IgD-negative memory B cell (primary cell): ENCODE results near the gene MTPN. TPM values are rescaled to one million over a fixed set of nuclear protein-coding genes. Genes with fewer than 3 reads are reported as not detected.

Experiments used
- H3K27ac Mint-ChIP-seq, 3 donors: one replicate each; pipeline ENCODE4 v1.8.0; 2020 to 2022; ENCODE audit warnings: mild to moderate bottlenecking in 3 of 3, mixed read lengths in 3 of 3, moderate library complexity in 1 of 3
- H3K27me3 Mint-ChIP-seq: one replicate; pipeline ENCODE4 v1.8.0; 2021; ENCODE audit warnings: mixed read lengths
- H3K36me3 Mint-ChIP-seq: one replicate; pipeline ENCODE4 v1.8.0; 2020; ENCODE audit warnings: mild to moderate bottlenecking, mixed read lengths
- H3K4me1 Mint-ChIP-seq, 3 donors: one replicate each; pipeline ENCODE4 v1.8.0; 2020 to 2022; ENCODE audit warnings: mixed read lengths in 3 of 3, mild to moderate bottlenecking in 1 of 3
- H3K4me3 Mint-ChIP-seq, 4 donors: one replicate each; pipeline ENCODE4 v1.8.0; 2020 to 2022; ENCODE audit warnings: mild to moderate bottlenecking in 4 of 4, mixed read lengths in 4 of 4, moderate library complexity in 3 of 4
- H3K9me3 Mint-ChIP-seq, 3 donors: one replicate each; pipeline ENCODE4 v1.8.0; 2020 to 2021; ENCODE audit warnings: mixed read lengths in 3 of 3, mild to moderate bottlenecking in 1 of 3
- polyA plus RNA-seq: library from polyadenylated mRNA; unstranded; fragments of 300-500 nt; fragmentation: Illumina TruSeq; gene quantifications from one replicate; pipeline ENCODE4 v1.2.3, GENCODE V29; 2021

MTPN gene
- polyA plus RNA-seq, 1 donor from 2014 or later: 235 TPM

DNA sequence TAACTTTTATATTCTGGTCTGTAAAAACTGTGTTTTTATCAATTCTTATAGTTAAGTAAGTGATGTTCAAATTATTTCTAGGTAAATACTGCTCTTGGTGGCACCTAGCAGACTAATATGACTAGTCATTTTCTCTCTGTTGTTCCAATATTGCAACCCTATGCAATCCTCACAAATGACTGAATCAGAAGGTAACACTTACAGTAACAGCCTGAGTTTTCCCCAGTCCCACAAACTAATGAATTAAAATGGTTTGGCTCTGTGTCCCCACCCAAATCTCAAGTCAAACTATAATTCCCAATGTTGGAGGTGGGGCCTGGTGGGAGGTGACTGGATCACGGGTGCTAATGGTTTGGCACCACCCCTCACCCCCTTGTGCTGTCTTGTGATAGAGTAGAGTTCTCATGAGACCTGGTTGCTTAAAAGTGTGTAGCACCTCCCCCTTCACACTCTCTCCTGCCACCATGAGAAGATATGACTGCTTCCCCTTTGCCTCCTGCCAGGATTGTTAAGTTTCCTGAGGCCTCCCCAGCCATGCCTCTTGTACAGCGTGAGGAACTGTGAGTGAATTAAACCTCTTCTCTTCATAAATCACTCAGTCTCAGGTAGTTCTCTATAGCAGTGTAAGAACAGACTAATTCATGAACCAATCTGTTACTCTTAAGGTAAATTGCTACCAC is 43.5 kb downstream of the MTPN start:
- H3K27me3 Mint-ChIP-seq: no peaks in the 10 kb centered on the region
- H3K4me3 Mint-ChIP-seq: no peak overlapping the region
- H3K36me3 Mint-ChIP-seq: no peaks in the 10 kb centered on the region
- peaks cover 26 to 68% (median 49%) of the 10 kb centered on the region in 3 donors for H3K4me1 Mint-ChIP-seq
- no peaks in the 10 kb centered on the region for H3K9me3 Mint-ChIP-seq
- peak overlapping the region in 2 of 3 donors; percentile 7 to 64 for H3K27ac Mint-ChIP-seq

DNA sequence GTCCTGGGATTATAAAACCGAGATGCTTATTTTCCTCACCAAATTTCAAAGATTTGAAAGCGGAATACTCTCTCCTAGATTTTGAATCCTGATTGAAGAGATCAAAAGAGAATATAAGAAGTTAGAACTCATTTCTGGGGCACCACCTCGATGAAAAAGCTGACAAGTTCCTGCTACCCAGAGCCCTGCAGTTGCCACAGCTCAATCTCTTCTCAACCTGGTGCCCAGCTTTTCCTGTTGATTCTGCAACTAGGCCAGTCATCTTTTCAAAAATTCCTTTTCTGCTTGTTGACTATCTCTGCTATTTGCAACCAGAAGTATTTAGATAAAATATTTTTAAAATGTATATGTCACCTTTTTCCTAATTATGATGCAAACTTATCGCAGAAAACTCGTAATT is 45.0 kb downstream of the MTPN start:
- H3K4me1 Mint-ChIP-seq: peaks cover 19 to 56% (median 38%) of the 10 kb centered on the region in 3 donors
- H3K36me3 Mint-ChIP-seq: peaks cover 1% of the 10 kb centered on the region
- H3K27me3 Mint-ChIP-seq: no peaks in the 10 kb centered on the region
- no peaks in the 10 kb centered on the region for H3K9me3 Mint-ChIP-seq
- no peak overlapping the region for H3K4me3 Mint-ChIP-seq
- no peak overlapping the region for H3K27ac Mint-ChIP-seq

DNA sequence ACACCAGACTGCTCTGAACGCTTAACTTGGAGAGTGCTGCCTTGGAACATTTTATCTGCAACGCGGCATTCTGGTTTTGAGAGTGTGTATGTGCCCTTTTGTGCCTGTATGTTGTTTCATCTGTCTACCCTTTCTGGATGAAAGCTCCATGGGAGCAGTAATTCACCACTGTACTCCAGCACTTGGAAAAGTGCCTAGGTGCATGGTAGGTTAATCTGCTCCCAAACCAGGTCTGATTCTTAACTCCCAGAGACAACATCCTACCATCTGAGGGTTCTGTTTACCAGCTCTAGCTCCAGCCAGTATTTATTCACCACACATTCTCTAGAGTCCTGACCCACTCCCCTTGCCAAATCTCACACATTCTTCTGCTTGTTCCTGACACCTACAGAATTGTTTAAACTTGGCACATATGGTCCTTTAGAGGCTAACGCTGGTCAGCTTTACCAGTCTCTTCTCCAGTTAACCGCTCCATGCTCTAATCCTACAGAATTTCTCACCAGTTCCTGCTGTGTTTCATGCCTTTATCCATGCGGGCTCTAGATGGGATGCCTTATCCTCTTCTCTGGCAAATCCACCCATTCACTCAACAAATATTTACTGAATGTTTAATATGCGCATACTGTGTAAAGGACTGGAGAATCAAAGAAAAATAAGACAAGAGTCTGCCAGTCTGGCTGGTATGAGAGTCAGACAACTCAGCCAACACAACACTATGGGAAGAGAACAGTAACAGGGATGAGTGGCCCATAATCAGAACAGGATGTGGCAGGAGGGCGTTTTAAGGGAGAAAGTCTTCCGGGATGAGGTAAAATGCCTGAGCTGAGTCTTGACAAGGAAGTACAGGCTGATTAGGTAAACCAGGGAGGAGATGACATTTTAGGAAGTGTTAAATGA is 46.3 kb downstream of the MTPN start:
- Mint-ChIP-seq H3K9me3 (no peaks in the 10 kb centered on the region), H3K27ac (no peak overlapping the region), H3K4me1 (peaks cover 9 to 45% (median 28%) of the 10 kb centered on the region in 3 donors), H3K36me3 (peaks cover 6% of the 10 kb centered on the region), H3K4me3 (no peak overlapping the region), H3K27me3 (no peaks in the 10 kb centered on the region)

DNA sequence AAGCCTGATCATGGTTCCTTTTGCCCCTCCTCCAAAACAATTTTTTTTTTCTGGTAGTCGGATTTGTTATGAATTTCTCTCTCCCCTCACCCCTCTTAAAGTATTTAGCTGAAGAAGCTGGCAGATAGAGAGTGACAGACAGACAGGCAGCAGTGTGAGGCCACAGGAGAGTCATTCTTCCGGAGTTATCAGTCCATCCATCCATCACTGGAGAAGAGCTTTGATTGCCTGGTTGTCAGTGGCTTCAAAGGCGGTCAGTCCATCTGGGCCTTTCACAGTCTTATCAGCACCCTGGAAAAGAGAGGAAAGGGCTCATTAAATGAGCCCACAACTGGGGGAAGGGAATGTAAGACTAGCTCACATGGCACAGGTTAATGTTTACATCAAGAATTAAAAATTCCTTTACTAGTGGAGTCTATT is 47.4 kb downstream of the MTPN start:
- Mint-ChIP-seq H3K36me3 (peaks cover 6% of the 10 kb centered on the region), H3K27ac (no peak overlapping the region), H3K27me3 (no peaks in the 10 kb centered on the region), H3K9me3 (no peaks in the 10 kb centered on the region), H3K4me1 (peaks cover 2 to 35% (median 20%) of the 10 kb centered on the region in 3 donors), H3K4me3 (no peak overlapping the region)

DNA sequence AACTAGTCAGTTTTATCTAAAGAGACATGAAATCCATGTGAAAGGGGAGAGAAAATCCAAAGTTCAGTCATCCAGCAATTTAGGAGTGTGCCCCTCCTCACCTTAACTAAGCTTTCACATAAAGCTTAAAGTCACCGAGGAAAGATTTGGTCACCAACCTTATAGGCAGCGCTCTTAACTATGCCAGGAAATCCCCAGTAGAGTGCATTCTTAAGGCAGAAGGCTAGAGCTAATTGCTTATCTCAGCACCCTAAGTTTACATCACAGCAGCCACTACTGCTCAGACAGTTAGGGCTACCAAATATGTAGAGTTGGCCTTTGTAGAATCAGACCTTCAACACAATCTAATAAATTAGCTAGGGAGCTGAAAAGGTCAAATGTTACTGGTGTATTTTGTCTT is 47.9 kb downstream of the MTPN start:
- no peaks in the 10 kb centered on the region for H3K9me3 Mint-ChIP-seq
- H3K27ac Mint-ChIP-seq: no peak overlapping the region
- peaks cover 0 to 31% (median 16%) of the 10 kb centered on the region in 3 donors for H3K4me1 Mint-ChIP-seq
- peaks cover 6% of the 10 kb centered on the region for H3K36me3 Mint-ChIP-seq
- no peaks in the 10 kb centered on the region for H3K27me3 Mint-ChIP-seq
- H3K4me3 Mint-ChIP-seq: no peak overlapping the region

DNA sequence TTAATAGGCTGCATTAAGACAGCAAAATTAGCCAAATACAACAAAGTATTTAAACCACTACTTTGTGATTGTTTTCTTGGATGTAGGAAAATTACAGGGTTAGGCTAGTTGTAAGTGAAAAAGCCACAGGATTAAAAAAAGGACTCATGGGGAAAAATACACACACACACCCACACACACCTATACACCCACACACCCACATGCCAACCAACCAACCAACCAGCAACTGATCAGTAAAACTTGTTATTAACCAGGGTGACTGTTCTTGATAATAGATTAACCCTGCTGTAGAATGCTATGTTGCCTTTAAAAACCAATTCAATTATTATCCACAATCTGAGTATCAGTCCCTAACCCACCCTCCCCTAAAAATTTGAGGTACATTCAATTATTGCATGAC is 49.0 kb downstream of the MTPN start:
- no peaks in the 10 kb centered on the region for H3K9me3 Mint-ChIP-seq
- peaks cover 6% of the 10 kb centered on the region for H3K36me3 Mint-ChIP-seq
- H3K4me1 Mint-ChIP-seq: peaks cover 0 to 26% (median 15%) of the 10 kb centered on the region in 3 donors
- no peak overlapping the region for H3K27ac Mint-ChIP-seq
- no peak overlapping the region for H3K4me3 Mint-ChIP-seq
- H3K27me3 Mint-ChIP-seq: no peaks in the 10 kb centered on the region

DNA sequence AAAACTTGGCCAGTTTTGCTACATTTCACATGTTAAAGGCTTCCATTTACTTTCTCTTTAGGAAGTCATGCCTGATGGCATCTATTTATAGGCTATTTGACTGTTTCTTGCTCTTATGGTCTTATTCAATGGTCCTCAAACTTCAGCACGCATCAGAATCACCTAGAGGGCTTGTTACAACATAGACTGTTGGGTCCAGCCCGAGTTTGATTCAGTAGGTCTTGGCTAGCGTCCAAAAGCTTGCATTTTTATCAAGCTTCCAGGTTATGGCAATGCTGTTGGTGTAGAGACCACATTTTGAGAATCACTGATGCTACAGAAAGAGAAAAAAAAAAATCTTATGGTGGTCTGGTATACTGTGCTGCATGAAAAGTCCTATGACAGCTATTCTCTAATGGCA is 51.9 kb downstream of the MTPN start:
- Mint-ChIP-seq H3K4me3 (no peak overlapping the region), H3K4me1 (peaks cover 2 to 17% (median 13%) of the 10 kb centered on the region in 3 donors), H3K27me3 (no peaks in the 10 kb centered on the region), H3K9me3 (peaks cover 2 to 10% (median 3%) of the 10 kb centered on the region in 3 donors), H3K27ac (no peak overlapping the region), H3K36me3 (peaks cover 6% of the 10 kb centered on the region)

DNA sequence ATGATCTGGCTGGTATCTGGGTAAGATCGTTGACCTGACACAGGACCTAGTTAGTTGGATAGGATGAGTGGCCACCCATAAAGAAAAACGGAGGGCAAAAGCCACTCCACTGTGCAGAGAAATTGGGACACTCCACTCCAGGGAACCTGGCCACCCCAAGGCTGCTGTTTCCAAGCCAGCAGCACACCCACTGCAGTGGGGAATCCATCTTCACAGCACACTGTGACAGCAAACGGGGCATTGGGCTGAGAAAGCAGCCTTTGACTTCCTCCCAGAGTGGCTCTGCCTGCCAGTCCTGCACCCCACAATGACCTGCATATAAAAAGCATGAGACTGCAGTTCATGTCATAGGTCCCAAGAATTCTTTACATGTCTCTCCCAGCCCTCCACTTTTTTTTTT is 52.9 kb downstream of the MTPN start:
- Mint-ChIP-seq H3K27me3 (no peaks in the 10 kb centered on the region), H3K9me3 (peaks cover 2 to 10% (median 3%) of the 10 kb centered on the region in 3 donors), H3K36me3 (peaks cover 6% of the 10 kb centered on the region), H3K4me1 (peaks cover 4 to 13% (median 10%) of the 10 kb centered on the region in 3 donors), H3K4me3 (peak overlapping the region in 1 of 4 donors; percentile 55), H3K27ac (no peak overlapping the region)

DNA sequence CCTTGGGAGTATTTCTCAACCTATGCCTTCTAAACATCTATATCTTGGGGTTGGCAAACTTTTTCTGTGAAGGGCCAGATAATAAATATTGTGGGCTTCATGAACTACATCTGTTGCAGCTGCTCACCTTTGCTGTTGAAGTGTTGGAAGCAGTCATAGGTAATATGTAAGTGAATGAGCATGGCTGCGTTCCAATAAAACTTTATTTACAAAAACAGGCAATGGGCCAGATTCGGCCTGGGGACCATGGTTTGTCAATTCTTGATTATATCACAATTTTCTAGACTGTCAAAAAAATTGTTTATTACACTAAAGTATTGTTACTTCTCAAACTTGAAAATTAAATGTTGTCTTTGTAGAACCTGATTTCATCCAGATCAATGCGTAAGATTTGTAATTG is 54.9 kb downstream of the MTPN start:
- no peak overlapping the region for H3K4me3 Mint-ChIP-seq
- no peak overlapping the region for H3K27ac Mint-ChIP-seq
- H3K27me3 Mint-ChIP-seq: no peaks in the 10 kb centered on the region
- peaks cover 2 to 14% (median 5%) of the 10 kb centered on the region in 3 donors for H3K9me3 Mint-ChIP-seq
- peaks cover 4 to 18% (median 14%) of the 10 kb centered on the region in 3 donors for H3K4me1 Mint-ChIP-seq
- H3K36me3 Mint-ChIP-seq: peaks cover 6% of the 10 kb centered on the region

DNA sequence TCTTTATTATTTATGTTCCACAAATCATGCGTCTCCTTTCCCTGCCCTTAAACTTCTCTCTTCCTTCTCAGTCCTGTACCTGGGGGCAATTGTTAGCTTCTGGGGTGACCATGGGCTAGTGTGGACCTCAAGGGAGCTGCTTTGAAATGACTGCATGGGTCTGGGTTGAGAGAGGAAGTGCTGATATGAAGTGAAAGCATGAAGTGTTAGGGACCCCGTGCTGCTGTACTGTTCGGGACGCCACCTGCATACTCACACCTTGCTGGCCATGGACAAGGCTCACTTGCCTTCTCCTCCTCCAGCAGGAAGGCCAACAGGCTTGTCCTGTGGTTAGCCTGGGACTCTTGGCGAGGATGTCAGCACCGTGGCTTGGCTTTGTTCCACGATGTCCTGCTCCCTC is 56.7 kb downstream of the MTPN start:
- Mint-ChIP-seq H3K9me3 (peaks cover 2 to 14% (median 5%) of the 10 kb centered on the region in 3 donors), H3K27ac (no peak overlapping the region), H3K4me3 (no peak overlapping the region), H3K36me3 (no peaks in the 10 kb centered on the region), H3K27me3 (no peaks in the 10 kb centered on the region), H3K4me1 (peaks cover 4 to 18% (median 14%) of the 10 kb centered on the region in 3 donors)

DNA sequence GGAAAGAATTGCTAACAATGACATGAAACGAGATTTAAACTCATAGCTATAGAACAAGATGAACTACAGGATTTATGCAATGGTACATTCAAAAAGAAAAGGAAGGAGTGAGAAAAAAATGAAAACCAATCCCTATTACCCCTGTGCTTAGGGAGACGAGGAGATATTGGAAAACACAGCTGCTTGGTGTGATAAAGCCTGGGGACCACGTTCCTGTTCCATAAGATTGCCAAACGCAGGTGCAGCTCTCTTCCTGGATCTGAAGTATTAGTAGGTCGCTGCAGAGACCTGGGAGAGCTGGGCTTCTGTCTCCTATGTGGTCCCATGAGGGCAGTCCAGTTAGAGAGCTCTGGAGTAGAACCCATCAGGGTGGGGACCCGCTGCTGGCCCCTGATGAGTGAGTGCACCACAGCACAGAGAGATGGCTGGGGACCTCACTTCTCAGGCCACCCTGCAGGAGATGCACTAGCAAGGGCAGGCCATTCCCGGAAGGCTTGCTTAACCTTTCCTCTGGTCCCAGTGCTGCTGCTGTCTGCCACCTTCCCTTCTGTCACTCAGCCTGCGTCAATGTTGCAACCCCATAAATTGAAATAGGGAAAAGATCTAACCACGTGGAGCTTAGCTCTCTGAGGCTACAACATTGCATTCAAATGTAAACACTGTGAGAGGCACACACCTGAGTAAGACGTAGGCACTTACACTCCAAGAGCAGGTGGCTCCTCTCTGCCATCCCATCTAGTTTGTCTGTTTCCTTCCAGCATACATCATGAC is 57.9 kb downstream of the MTPN start:
- no peaks in the 10 kb centered on the region for H3K36me3 Mint-ChIP-seq
- H3K27me3 Mint-ChIP-seq: no peaks in the 10 kb centered on the region
- no peak overlapping the region for H3K4me3 Mint-ChIP-seq
- H3K4me1 Mint-ChIP-seq: peaks cover 4 to 18% (median 14%) of the 10 kb centered on the region in 3 donors
- H3K27ac Mint-ChIP-seq: no peak overlapping the region
- peaks cover 2 to 14% (median 5%) of the 10 kb centered on the region in 3 donors for H3K9me3 Mint-ChIP-seq

DNA sequence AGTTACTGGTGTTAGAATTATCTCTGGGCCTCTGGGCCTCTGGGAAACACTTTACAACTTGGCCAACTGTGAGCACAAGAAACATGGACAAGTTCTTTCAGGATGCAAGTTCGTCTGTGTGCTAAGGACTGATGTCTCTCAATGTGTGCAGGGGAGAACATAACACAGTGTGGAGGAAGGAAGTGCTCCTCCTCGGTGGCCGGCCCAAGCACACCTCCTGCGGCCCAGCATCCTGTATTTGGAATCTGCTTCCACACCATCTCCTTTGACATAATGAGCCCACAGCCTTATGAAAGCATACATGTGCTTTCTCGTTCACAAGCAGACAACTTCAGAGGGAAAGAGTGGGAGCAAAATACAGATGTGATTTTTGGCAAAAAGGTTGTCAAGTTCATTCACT is 59.0 kb downstream of the MTPN start:
- H3K27ac Mint-ChIP-seq: peak overlapping the region in 1 of 3 donors; percentile 4
- peaks cover 2 to 14% (median 5%) of the 10 kb centered on the region in 3 donors for H3K9me3 Mint-ChIP-seq
- no peaks in the 10 kb centered on the region for H3K36me3 Mint-ChIP-seq
- no peaks in the 10 kb centered on the region for H3K27me3 Mint-ChIP-seq
- H3K4me3 Mint-ChIP-seq: no peak overlapping the region
- peaks cover 4 to 13% (median 8%) of the 10 kb centered on the region in 3 donors for H3K4me1 Mint-ChIP-seq

DNA sequence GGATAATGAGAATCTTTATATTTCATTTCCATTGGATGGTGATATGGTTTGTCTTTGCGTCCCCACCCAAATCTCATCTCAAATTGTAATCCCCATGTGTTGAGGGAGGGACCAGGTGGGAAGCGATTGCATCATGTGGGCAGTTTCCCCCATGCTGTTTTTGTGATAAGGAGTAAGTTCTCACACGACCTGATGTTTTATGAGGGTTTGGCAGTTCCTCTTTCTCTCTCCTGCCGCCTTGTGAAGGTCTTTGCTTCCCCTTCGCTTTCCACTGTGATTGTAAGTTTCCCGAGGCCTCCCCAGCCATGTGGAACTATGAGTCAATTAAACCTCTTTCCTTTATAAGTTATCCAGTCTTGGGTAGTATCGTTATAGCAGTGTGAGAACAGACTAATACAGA is 59.4 kb downstream of the MTPN start:
- peak overlapping the region in 1 of 3 donors; percentile 4 for H3K27ac Mint-ChIP-seq
- no peak overlapping the region for H3K4me3 Mint-ChIP-seq
- H3K27me3 Mint-ChIP-seq: no peaks in the 10 kb centered on the region
- peaks cover 4 to 13% (median 4%) of the 10 kb centered on the region in 3 donors for H3K4me1 Mint-ChIP-seq
- H3K9me3 Mint-ChIP-seq: peaks cover 2 to 14% (median 5%) of the 10 kb centered on the region in 3 donors
- no peaks in the 10 kb centered on the region for H3K36me3 Mint-ChIP-seq

DNA sequence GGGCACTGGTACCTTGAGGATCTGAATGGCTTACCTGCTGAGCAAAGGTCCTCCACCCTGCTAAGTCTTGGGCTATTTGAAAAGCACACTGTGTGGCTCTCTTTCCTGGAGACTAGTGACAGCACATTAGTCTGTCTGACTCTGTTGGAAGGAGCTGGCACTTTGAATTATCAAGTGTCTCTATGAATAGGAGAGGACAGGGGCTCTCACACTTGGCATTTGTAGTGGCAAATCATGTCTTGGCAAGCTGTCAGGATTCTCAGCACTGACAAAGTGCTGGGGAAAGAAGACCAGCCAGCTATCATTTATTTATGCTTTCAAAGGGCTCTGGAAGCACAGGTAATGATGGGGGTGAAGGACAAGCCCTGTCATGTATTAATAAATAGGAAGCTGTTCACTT is 62.8 kb downstream of the MTPN start:
- H3K27me3 Mint-ChIP-seq: no peaks in the 10 kb centered on the region
- H3K27ac Mint-ChIP-seq: no peak overlapping the region
- H3K4me3 Mint-ChIP-seq: no peak overlapping the region
- no peaks in the 10 kb centered on the region for H3K36me3 Mint-ChIP-seq
- peaks cover 0 to 4% (median 2%) of the 10 kb centered on the region in 3 donors for H3K9me3 Mint-ChIP-seq
- peaks cover 0 to 7% (median 7%) of the 10 kb centered on the region in 3 donors for H3K4me1 Mint-ChIP-seq

DNA sequence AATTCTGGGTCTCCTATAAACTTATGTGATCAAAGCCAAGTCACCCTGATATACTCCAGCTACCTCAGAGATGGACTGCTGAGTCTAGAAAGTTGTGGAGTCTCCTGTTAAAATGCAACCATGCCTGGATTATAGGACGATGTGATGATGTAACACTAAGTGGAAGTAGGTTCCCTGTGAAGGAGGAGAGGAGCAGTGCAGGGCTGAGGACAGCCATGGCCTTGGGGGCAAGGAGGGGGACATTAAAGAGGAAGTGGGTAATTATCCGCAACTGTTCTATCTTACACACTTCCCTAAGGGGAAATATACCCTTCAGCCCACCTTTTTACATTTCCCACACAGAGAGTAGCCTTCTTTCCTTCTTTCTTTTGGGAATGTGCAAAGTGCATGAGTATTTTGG is 63.8 kb downstream of the MTPN start:
- peaks cover 0 to 6% (median 4%) of the 10 kb centered on the region in 3 donors for H3K4me1 Mint-ChIP-seq
- H3K36me3 Mint-ChIP-seq: no peaks in the 10 kb centered on the region
- peaks cover 0 to 4% (median 0%) of the 10 kb centered on the region in 3 donors for H3K9me3 Mint-ChIP-seq
- H3K27me3 Mint-ChIP-seq: peaks cover 1% of the 10 kb centered on the region
- H3K4me3 Mint-ChIP-seq: no peak overlapping the region
- H3K27ac Mint-ChIP-seq: no peak overlapping the region
